ENCODE results near the gene TOMM7. TPM values are rescaled to one million over a fixed set of nuclear protein-coding genes. Genes with fewer than 3 reads are reported as not detected.

TOMM7 gene
- 184 and 195 TPM in 2 replicates for total RNA-seq (2014; rRNA removed; shearing (Covaris generic))
- total RNA-seq (2022): 189 and 202 TPM in 2 replicates
- percentile 84 among the genes with signal in this experiment for Bru-seq, nascent RNA
- percentile 79 among the genes with signal in this experiment for BruChase-seq, experiment 1, labeled RNA remaining after a 6-hour chase
- BruChase-seq, experiment 2, labeled RNA remaining after a 2-hour chase: percentile 75 among the genes with signal in this experiment
- long read RNA-seq, transcript TOMM7-201 (3 exons, 778 nt): major isoform, 53 of 64 reads
- long read RNA-seq, partial matches to known transcripts: 5 of 64 reads
- long read RNA-seq, other reads (novel, unspliced or antisense): 1 of 64 reads

DNA sequence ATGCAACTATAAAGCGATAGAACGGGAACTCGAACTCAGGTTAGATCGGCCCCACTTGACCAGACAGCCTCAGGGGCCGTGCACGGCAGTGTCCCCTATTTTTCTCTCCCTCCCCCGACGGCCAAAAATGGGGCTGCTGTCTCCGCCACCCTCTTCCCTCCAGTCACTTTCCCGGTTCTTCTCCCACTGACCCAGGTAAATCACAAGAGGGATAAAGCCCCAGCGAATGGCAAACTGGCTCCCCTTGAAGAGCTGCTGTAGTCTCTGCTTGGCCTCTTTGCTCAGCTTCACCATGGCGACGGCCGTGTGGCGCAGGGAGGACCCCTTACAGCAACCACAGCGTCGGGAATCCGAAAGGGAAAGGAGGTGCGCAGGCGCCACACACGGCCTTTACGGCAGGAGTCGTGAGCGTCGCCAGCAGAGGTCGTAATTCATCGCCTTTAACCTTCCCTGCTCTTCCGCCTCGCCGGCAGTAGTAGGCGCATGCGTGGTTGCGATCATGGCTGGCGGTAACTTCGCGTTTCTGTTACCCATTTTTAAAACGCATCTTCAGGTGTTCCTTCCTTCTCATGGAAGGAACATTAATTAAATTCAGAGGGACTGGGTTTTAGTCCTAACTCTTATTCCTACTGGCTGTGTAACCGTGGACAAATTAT is at the start of gene TOMM7:
Gene TOMM7 (minus strand): TSS at position 364 of the 656 bp plus-strand sequence. CDS start 70 bp downstream, at position 294.
- TF ChIP-seq, protein P1, sequence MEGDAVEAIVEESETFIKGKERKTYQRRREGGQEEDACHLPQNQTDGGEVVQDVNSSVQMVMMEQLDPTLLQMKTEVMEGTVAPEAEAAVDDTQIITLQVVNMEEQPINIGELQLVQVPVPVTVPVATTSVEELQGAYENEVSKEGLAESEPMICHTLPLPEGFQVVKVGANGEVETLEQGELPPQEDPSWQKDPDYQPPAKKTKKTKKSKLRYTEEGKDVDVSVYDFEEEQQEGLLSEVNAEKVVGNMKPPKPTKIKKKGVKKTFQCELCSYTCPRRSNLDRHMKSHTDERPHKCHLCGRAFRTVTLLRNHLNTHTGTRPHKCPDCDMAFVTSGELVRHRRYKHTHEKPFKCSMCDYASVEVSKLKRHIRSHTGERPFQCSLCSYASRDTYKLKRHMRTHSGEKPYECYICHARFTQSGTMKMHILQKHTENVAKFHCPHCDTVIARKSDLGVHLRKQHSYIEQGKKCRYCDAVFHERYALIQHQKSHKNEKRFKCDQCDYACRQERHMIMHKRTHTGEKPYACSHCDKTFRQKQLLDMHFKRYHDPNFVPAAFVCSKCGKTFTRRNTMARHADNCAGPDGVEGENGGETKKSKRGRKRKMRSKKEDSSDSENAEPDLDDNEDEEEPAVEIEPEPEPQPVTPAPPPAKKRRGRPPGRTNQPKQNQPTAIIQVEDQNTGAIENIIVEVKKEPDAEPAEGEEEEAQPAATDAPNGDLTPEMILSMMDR (conservative IDR thresholded peaks at IDR 0.05; ENCODE audit: low read length): peak; percentile 51
- TF ChIP-seq EZH2phosphoT487 (IDR thresholded peaks at IDR 0.05; ENCODE audit: borderline replicate concordance, low read depth, low read length): no peak
- peak within 1 kb of the TSS; percentile 39 for H3K27ac ChIP-seq (ENCODE audit: low read depth, low read length, poor library complexity, severe bottlenecking)
- peak within 1 kb of the TSS; percentile 93 for H2AFZ ChIP-seq (ENCODE audit: low read length)
- H3K4me3 ChIP-seq (ENCODE audit: low read depth, low read length, poor library complexity, severe bottlenecking): peak within 1 kb of the TSS; percentile 77
- intact Hi-C loops (cut with micrococcal nuclease; ENCODE audit: unreplicated experiment): loop anchor here (1.0 to 2.0 kb wide), 3 partner anchors 32 to 233 kb away; partner anchors contain the start of gene HYCC1
- BruUV-seq (replicated peaks): no TSS peak
- H3K4me1 ChIP-seq (ENCODE audit: insufficient read depth, low read length, poor library complexity, severe bottlenecking): peaks cover 29% of the 10 kb centered on the region
- H3K9me3 ChIP-seq (ENCODE audit: low read length): no peaks in the 10 kb centered on the region
- ChIA-PET POLR2A (interaction anchor here (0.5 to 3.5 kb wide), 4 partner anchors 25 to 283 kb away, joined by 3 to 10 read pairs (median 4); partner anchors contain the start of gene KLHL7), CTCF (ENCODE audit: unreplicated experiment) (interaction anchor here (1.4 kb wide), 1 partner anchor 232 kb away, joined by 3 read pairs; no protein-coding TSS in a partner anchor)
- H3K4me2 ChIP-seq (ENCODE audit: low read length): peak within 1 kb of the TSS; percentile 87
- H4K20me1 ChIP-seq (ENCODE audit: insufficient read depth, low read length): no peaks in the 10 kb centered on the region
- no peaks in the 10 kb centered on the region for H3K9me2 ChIP-seq (ENCODE audit: insufficient read depth, low read length)
- peaks cover 8% of the 10 kb centered on the region for H3K36me3 ChIP-seq (ENCODE audit: insufficient read depth, low read length)
- peak; percentile 98 for DNase-seq (ENCODE audit: low spot score)
- peaks cover 30% of the 10 kb centered on the region for H3K79me2 ChIP-seq (ENCODE audit: insufficient read depth, low read depth, low read length)

DNA sequence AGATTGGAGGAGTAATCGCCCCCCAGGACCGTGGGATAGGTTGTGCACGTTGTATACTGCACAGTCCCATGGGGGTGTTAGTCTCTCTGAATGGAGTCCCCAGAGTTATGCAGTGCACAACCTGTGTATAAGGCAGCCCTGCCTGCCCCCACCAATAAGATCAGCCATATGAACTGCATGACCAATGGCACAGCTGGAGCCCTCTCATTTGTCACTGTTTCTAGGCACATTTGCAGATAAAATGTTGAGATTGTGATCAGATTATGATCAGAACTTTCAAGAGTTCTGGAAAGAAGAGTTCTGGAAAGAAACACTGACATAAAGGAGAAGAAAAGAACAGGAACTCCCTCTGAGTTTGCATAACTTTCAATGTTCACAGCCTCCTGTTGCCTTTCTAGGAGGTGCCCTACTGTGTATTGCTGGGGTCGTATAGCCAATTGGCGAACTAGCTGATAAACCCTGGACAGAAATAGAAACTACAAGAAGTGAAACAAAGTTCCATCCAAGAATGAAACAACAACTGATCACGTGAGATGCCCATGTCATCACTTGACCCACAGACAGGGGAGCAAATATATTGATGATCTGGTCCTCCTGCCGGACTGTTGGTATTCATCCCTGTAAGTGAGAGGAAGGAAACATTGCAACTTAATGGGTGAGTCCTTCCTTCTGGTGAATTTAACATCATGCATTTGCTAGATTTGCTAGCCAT is 49.6 kb upstream of the TOMM7 start:
- H3K4me1 ChIP-seq (ENCODE audit: insufficient read depth, low read length, poor library complexity, severe bottlenecking): peaks cover 14% of the 10 kb centered on the region
- no peak overlapping the region for H2AFZ ChIP-seq (ENCODE audit: low read length)
- TF ChIP-seq EZH2phosphoT487 (IDR thresholded peaks at IDR 0.05; ENCODE audit: borderline replicate concordance, low read depth, low read length): no peak
- TF ChIP-seq, protein P1 (conservative IDR thresholded peaks at IDR 0.05; ENCODE audit: low read length): no peak
- H3K4me3 ChIP-seq (ENCODE audit: low read depth, low read length, poor library complexity, severe bottlenecking): no peak overlapping the region
- intact Hi-C loops (cut with micrococcal nuclease; ENCODE audit: unreplicated experiment): no loop called here
- H3K27ac ChIP-seq (ENCODE audit: low read depth, low read length, poor library complexity, severe bottlenecking): no peak overlapping the region
- no peaks in the 10 kb centered on the region for H3K79me2 ChIP-seq (ENCODE audit: insufficient read depth, low read depth, low read length)
- H4K20me1 ChIP-seq (ENCODE audit: insufficient read depth, low read length): no peaks in the 10 kb centered on the region
- no peaks in the 10 kb centered on the region for H3K9me3 ChIP-seq (ENCODE audit: low read length)
- no TSS peak for BruUV-seq (replicated peaks)
- DNase-seq (ENCODE audit: low spot score): no peak
- H3K9me2 ChIP-seq (ENCODE audit: insufficient read depth, low read length): no peaks in the 10 kb centered on the region
- CTCF ChIA-PET (ENCODE audit: unreplicated experiment): no interaction called here
- H3K4me2 ChIP-seq (ENCODE audit: low read length): no peak overlapping the region
- H3K36me3 ChIP-seq (ENCODE audit: insufficient read depth, low read length): no peaks in the 10 kb centered on the region
- POLR2A ChIA-PET: interaction anchor here (0.7 to 2.9 kb wide), 2 partner anchors 11 to 121 kb away, joined by 3 to 8 read pairs; no protein-coding TSS in a partner anchor
